OCI-LY1 (cell line): ENCODE data around the gene OR2A25.

Experiments
- CTCF ChIP-seq: fragments of 200-600 bp; sonication (generic), shearing (Covaris generic); IDR thresholded peaks from 2 replicates; pipeline ENCODE4 v1.5.1; 2017; ENCODE audit warnings: mild to moderate bottlenecking, antibody characterized with exemption, low read length, moderate library complexity, mixed read lengths
- EZH2 ChIP-seq: fragments of 200-600 bp; sonication (generic), shearing (Covaris generic); IDR thresholded peaks from 2 replicates; pipeline ENCODE4 v1.8.0; 2017; ENCODE audit warnings: borderline replicate concordance, mixed run types, mild to moderate bottlenecking, antibody characterized with exemption, low read length, moderate library complexity, mixed read lengths

- TF ChIP-seq EZH2 (no peak), CTCF (no peak)
Measured at GRCh38 chr7:144032516-144032915, 37.1 kb upstream of the OR2A25 start.
